ENCODE measurements around the gene VMAC.
A peak's percentile ranks its signal among the peaks of the same experiment; 100 is the strongest.
"Not testable (repeated sequence)": the region's sequence is repeated elsewhere in the genome, so short reads cannot be mapped to it uniquely, and the experiment has no call there.

VMAC gene

GRCh38 chr19:5884065-5884811 lies 20.4 kb upstream of the VMAC start:
- not testable (repeated sequence) for DNase-seq (ENCODE audit: low read depth)

DNA sequence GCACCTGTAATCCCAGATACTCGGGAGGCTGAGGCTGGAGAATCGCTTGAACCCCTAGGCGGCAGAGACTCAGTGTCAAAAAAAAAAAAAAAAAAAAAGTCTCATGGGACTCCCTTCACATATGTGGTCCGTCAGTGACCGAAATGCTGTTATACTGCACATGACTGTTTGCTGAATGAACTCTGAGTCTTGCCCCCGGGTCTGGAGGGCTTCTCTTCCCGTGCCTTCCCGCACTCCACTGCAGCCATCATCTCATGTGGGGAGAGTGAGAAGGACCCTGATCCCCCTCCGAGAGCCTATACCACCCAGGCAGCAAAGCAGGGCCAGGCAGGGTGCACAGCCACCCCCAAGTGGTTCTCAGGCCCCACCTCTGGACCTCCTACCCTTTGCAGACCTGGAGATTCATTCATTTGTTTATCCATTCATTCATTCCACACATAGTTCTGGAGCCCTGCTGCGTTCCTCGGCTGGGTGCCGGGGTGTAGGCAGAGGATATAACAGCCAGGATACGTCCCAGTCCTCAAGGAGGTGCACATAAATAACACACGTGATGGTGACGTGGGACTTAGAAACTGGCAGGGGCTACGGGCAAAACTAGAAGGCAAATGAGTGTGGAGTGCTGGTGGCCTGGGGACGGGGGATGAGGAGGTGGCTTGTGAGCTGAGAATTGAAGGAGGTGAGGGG lies 15.2 kb upstream of the VMAC start:
- DNase-seq (ENCODE audit: low read depth), result no peak

- DNase-seq (ENCODE audit: low read depth), result no peak
Observed at GRCh38 chr19:5890099-5890498, 14.6 kb upstream of the VMAC start.

GRCh38 chr19:5891572-5891937 lies 13.1 kb upstream of the VMAC start:
- no peak for DNase-seq (ENCODE audit: low read depth)

DNA sequence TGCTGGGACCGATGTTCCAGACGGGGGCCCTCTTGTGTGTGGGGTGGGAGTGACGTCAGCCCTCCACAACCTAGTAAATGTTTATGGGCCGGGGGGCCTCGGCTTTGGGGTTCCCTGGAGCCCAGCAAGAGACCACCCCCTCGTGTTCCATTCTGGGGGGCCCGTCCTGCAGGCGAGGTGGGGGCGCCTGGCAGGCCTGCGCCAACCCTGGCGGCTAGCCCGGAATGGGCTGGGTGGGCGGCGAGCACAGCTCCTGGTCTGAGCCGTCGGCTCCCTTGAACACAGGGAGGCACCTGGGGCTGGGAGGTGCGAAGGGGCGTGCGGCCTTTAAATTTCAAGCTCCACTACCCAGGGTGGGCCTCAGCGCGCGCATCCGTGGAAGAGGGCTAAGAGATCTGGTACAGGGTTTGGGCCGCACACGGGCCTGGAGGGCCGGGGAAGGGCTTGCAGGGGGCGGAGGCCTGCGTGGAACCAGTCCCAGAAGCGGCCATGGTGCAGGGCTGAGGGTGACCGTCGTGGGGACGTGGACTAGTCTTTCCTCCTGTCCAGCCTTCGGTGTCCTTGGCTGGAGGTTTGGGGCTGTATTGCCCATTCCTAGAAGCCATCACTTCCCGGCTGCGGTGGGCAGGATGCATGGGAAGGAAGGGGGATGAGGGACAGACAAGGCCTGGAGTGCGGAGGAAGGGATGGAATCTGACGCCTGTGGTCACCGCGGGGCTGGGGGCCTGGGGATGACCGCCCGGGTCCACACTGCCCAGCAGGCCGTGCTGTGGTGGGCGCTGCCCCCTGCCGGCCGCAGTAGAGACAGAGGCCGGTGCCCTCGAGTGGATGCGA lies 12.5 kb upstream of the VMAC start:
- DNase-seq (ENCODE audit: low read depth), result no peak

DNA sequence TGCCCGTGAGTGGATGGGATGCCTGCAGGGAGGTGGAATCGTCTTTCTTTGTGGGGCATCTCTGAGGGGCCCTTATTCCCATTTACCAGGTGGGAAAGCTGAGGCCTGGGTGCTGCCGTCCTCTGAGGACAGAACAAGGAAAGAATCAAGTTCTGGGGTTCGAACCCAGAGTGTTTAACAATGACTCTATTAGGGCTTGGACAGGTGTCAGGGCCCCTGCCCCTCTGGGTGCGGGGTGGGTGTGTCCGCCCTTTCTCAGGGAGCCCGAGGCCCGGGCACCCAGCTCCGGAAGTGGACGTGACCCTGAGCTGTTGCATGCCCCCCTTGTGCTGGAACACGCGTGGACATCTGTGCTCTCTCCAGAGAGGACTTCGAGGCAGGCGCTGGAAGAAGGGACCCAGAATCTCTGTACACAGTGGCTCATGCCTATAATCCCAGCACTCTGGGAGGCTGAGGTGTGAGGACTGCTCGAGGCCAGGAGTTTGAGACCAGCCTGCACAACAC lies 11.8 kb upstream of the VMAC start:
- DNase-seq (ENCODE audit: low read depth), result no peak

- DNase-seq (ENCODE audit: low read depth), result no peak
Observed at GRCh38 chr19:5893296-5893903, 11.3 kb upstream of the VMAC start.

- no peak for DNase-seq (ENCODE audit: low read depth)
Observed at GRCh38 chr19:5893907-5894703, 10.6 kb upstream of the VMAC start.

- DNase-seq (ENCODE audit: low read depth), result no peak
Observed at GRCh38 chr19:5894704-5895349, 9.8 kb upstream of the VMAC start.

- no peak for DNase-seq (ENCODE audit: low read depth)
Observed at GRCh38 chr19:5895409-5895808, 9.3 kb upstream of the VMAC start.

DNA sequence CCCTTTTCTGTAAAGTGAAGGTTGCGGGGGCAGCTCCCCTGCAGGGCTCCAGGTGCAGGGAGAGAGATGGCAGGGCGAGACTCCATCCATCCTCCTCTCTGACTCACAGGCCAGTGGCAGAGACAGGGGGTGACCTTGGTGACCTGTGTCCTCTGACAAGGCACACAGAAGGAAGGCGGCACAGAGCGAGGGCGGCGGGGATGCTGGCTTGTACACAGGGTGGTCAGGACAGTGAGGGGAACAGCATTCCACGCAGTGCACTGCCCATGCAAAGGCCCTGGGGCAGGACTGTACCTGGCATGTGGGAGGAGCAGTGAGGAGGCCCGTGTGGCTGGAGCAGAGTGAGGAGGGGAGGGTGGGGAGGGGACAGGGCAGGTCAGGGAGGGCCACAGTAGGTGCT lies 8.8 kb upstream of the VMAC start:
- DNase-seq (ENCODE audit: low read depth), result no peak

GRCh38 chr19:5896365-5897076 lies 8.2 kb upstream of the VMAC start:
- DNase-seq (ENCODE audit: low read depth), result no peak

GRCh38 chr19:5897189-5897969 lies 7.3 kb upstream of the VMAC start:
- DNase-seq (ENCODE audit: low read depth), result no peak

- no peak for DNase-seq (ENCODE audit: low read depth)
Observed at GRCh38 chr19:5899728-5900526, 4.7 kb upstream of the VMAC start.

DNA sequence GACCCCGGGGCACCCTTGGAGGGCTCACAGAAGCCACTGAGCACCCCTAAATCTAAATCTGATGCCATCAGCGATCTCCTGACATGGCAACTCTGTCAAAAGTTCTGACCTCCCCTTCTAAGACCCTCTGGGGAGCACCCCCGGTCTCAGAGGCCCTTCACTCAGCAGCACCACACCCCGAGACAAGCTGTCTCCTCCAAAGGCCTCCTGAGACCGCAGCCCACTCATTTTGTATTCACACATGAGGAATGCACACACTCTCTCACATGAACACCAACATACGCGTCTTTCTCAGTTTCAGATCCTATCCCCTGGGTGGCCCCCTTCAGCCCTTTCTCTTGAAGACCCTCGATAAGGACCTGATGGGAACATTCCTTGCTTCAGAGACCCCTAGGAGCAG lies 3.7 kb upstream of the VMAC start:
- DNase-seq (ENCODE audit: low read depth), result no peak

GRCh38 chr19:5903056-5903623 lies 1.5 kb upstream of the VMAC start:
- DNase-seq (ENCODE audit: low read depth), result no peak

DNA sequence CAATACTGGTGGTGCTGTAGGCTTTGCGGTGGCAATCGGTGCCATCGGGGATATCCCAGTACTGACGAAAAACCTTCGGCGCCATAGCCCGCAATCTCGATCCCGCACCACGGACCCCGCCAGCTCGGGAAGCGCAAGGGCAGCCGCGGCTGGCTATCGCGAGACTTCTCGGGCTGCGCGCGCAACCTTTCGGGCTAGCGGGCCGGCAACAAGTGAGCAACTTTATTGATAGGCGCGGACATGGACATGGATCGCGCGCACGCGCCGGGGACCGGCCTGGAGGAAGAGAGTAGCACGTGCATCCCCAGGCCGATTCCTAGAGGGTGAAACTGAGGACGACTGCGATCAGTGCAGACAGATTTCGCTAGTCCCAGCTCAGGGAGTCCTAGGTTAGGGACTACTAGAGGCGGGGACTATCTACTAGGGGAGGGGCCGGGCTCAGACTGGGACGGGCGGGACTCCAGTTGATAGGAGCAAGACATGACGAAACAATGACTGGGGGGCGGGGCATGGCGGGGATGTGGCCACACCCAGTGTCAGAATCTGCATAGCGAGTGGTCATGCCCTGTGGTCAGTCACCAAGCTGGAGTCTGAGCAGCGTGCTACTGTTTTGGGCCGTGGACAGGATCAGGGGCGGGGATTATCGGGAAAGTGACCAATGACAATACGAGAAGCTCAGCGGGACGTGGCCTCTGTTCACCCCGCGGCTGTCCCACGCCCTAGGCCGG lies 884 bp upstream of the VMAC start, which contains the start of gene NDUFA11:
NDUFA11 (minus strand) TSS at position 167 of the 728 bp plus-strand sequence; CDS start at position 85, 82 bp downstream.
- DNase-seq (ENCODE audit: low read depth), result peak; percentile 96
